Uterus (tissue), 2 donors: Measurements from ENCODE around the gene ZNF260.

Experiments used
- POLR2A ChIP-seq, 2 donors: fragments of 450-650 bp; IDR thresholded peaks; one replicate each; pipeline ENCODE4 v1.6.1; 2016; ENCODE audit warnings: antibody characterized with exemption in 2 of 2, mild to moderate bottlenecking in 1 of 2, moderate library complexity in 1 of 2
- TF ChIP-seq, protein P1 (sequence below), 4 experiments: fragments of 200-600 bp in 2 of 4; fragments of 450-650 bp in 2 of 4; sonication (generic) in 2 of 4; IDR thresholded peaks; one replicate each; pipeline ENCODE4 v1.5.1; 2016 to 2019; ENCODE audit warnings: antibody characterized with exemption in 4 of 4, mild to moderate bottlenecking in 2 of 4, moderate library complexity in 1 of 4

DNA sequence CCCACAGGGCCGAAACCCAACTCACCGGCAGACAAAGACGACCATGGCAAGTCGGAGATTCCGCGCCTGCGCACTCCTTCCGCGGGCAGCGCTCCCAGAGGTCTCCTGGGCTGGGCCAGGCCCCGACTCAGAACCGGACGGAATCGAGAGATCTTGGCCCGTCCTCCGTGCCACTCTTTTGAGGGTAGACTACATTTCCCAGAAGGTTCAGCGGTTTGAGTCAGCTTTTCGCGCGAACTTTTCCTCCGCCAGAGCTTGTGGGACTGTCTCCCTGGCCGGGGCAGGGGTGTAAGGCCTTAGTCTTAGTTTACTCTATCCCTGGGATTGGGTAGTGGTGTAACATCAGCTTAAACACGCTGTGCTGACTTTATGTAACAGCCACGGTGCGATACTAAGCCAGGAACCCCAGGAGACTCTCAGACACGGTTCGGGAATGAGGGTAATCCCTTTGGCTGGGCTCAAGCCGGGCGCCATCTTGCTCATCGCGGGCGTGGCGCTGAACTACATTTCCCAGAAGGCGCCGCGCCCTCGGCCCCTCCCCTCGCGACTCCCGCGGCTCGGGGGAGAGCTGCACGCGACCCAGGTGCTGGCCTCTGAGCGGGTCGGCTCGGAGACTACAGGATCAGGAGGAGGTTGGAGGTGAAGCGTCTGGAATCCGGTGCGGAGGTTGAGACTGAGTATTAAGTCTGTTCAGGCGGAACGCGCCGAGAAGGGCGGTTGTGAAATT, at the start of gene ZNF260:
- TF ChIP-seq POLR2A (IDR thresholded peaks at IDR 0.05), result peak in 1 of 2 donors; percentile 46
- TF ChIP-seq, protein P1, sequence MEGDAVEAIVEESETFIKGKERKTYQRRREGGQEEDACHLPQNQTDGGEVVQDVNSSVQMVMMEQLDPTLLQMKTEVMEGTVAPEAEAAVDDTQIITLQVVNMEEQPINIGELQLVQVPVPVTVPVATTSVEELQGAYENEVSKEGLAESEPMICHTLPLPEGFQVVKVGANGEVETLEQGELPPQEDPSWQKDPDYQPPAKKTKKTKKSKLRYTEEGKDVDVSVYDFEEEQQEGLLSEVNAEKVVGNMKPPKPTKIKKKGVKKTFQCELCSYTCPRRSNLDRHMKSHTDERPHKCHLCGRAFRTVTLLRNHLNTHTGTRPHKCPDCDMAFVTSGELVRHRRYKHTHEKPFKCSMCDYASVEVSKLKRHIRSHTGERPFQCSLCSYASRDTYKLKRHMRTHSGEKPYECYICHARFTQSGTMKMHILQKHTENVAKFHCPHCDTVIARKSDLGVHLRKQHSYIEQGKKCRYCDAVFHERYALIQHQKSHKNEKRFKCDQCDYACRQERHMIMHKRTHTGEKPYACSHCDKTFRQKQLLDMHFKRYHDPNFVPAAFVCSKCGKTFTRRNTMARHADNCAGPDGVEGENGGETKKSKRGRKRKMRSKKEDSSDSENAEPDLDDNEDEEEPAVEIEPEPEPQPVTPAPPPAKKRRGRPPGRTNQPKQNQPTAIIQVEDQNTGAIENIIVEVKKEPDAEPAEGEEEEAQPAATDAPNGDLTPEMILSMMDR (IDR thresholded peaks at IDR 0.05), result peak in 2 of 4 experiments; percentile 6
